H9 (cell line): ENCODE measurements around the gene ATG2A. TPM values are rescaled to one million over a fixed set of nuclear protein-coding genes. Genes with fewer than 3 reads are reported as not detected.
A peak's percentile ranks its signal among the peaks of the same experiment; 100 is the strongest.

Source experiments
- DNase-seq: peaks from one replicate; pipeline ENCODE4 v3.0.0-alpha.2; 2017
- H2AFZ ChIP-seq: one replicate; pipeline ENCODE4 v1.6.1; 2013; ENCODE audit warnings: mild to moderate bottlenecking, low read length, control low read depth, moderate library complexity
- H2AK5ac ChIP-seq: 2 replicates; pipeline ENCODE4 v1.6.1; 2013; ENCODE audit warnings: low read length, control low read depth, mixed read lengths; ENCODE audit not compliant: insufficient read length
- H2BK120ac ChIP-seq: one replicate; pipeline ENCODE4 v1.6.1; 2013; ENCODE audit warnings: low read depth, mild to moderate bottlenecking, low read length, control low read depth, inconsistent platforms; ENCODE audit not compliant: poor library complexity, severe bottlenecking
- H2BK12ac ChIP-seq: 2 replicates; pipeline ENCODE4 v1.6.1; 2013; ENCODE audit warnings: low read length, control low read depth, mixed read lengths, low read depth; ENCODE audit not compliant: insufficient read length
- H2BK15ac ChIP-seq: 2 replicates; pipeline ENCODE4 v1.6.1; 2013; ENCODE audit warnings: low read depth, low read length, control low read depth
- H2BK20ac ChIP-seq: one replicate; pipeline ENCODE4 v1.6.1; 2013; ENCODE audit warnings: low read depth, mild to moderate bottlenecking, low read length, control low read depth, inconsistent platforms; ENCODE audit not compliant: poor library complexity, severe bottlenecking
- H2BK5ac ChIP-seq: 2 replicates; pipeline ENCODE4 v1.6.1; 2013; ENCODE audit warnings: low read length, control low read depth, mixed read lengths; ENCODE audit not compliant: insufficient read length
- H3K14ac ChIP-seq: 2 replicates; pipeline ENCODE4 v1.6.1; 2013; ENCODE audit warnings: low read length, control low read depth; ENCODE audit not compliant: insufficient read depth
- H3K18ac ChIP-seq: 2 replicates; pipeline ENCODE4 v1.6.1; 2013; ENCODE audit warnings: low read depth, mild to moderate bottlenecking, mixed read lengths, low read length, control low read depth; ENCODE audit not compliant: insufficient read length
- H3K23ac ChIP-seq: 2 replicates; pipeline ENCODE4 v1.6.1; 2013; ENCODE audit warnings: low read length, control low read depth, mixed read lengths, low read depth; ENCODE audit not compliant: insufficient read length
- H3K23me2 ChIP-seq: 2 replicates; pipeline ENCODE4 v1.6.1; 2013; ENCODE audit warnings: low read depth, mild to moderate bottlenecking, mixed read lengths, low read length, control low read depth; ENCODE audit not compliant: insufficient read length, poor library complexity, severe bottlenecking
- H3K27ac ChIP-seq: 2 replicates; pipeline ENCODE4 v1.5.1; 2013; ENCODE audit warnings: low read length, control low read depth, mixed read lengths, low read depth; ENCODE audit not compliant: insufficient read length
- H3K27me3 ChIP-seq: 2 replicates; pipeline ENCODE4 v1.6.1; 2013; ENCODE audit warnings: low read length, control low read depth, inconsistent platforms; ENCODE audit not compliant: insufficient read depth
- H3K4ac ChIP-seq: 2 replicates; pipeline ENCODE4 v1.6.1; 2013; ENCODE audit warnings: low read depth, mild to moderate bottlenecking, control low read depth, inconsistent platforms, low read length, moderate library complexity
- H3K4me1 ChIP-seq: 2 replicates; pipeline ENCODE4 v1.6.1; 2013; ENCODE audit warnings: low read length, control low read depth, inconsistent platforms; ENCODE audit not compliant: insufficient read depth
- H3K4me2 ChIP-seq: 2 replicates; pipeline ENCODE4 v1.6.1; 2013; ENCODE audit warnings: low read length, control low read depth, mixed read lengths; ENCODE audit not compliant: insufficient read length, insufficient read depth
- H3K56ac ChIP-seq: 2 replicates; pipeline ENCODE4 v1.6.1; 2013; ENCODE audit warnings: low read depth, mild to moderate bottlenecking, mixed read lengths, low read length, control low read depth; ENCODE audit not compliant: insufficient read length
- H3K79me1 ChIP-seq: 2 replicates; pipeline ENCODE4 v1.6.1; 2013; ENCODE audit warnings: low read depth, mild to moderate bottlenecking, moderate library complexity, low read length, control low read depth, inconsistent platforms; ENCODE audit not compliant: insufficient read depth, poor library complexity, severe bottlenecking
- H3K79me2 ChIP-seq: 2 replicates; pipeline ENCODE4 v1.6.1; 2013; ENCODE audit warnings: low read length, control low read depth, inconsistent platforms; ENCODE audit not compliant: insufficient read depth
- H3K9ac ChIP-seq: 2 replicates; pipeline ENCODE4 v1.6.1; 2013; ENCODE audit warnings: low read length, control low read depth, mixed read lengths; ENCODE audit not compliant: insufficient read length; ENCODE audit errors: extremely low read depth
- H3K9me3 ChIP-seq: one replicate; pipeline ENCODE4 v1.6.1; 2013; ENCODE audit warnings: low read depth, low read length, inconsistent platforms; ENCODE audit not compliant: control insufficient read depth
- H3T11ph ChIP-seq: one replicate; pipeline ENCODE4 v1.6.1; 2013; ENCODE audit warnings: mild to moderate bottlenecking, low read length, control low read depth, inconsistent platforms
- H4K20me1 ChIP-seq: one replicate; pipeline ENCODE4 v1.6.1; 2013; ENCODE audit not compliant: control insufficient read depth, insufficient read length, insufficient read depth
- H4K5ac ChIP-seq: 2 replicates; pipeline ENCODE4 v1.6.1; 2013; ENCODE audit warnings: low read depth, mild to moderate bottlenecking, mixed read lengths, low read length, control low read depth; ENCODE audit not compliant: insufficient read length
- H4K8ac ChIP-seq: replicated peaks from 2 replicates; pipeline ENCODE4 v1.6.1; 2013; ENCODE audit warnings: low read length, control low read depth, mixed read lengths, low read depth; ENCODE audit not compliant: insufficient read length
- H4K91ac ChIP-seq: 2 replicates; pipeline ENCODE4 v1.6.1; 2013; ENCODE audit warnings: low read depth, mild to moderate bottlenecking, moderate library complexity, mixed read lengths, low read length, control low read depth; ENCODE audit not compliant: insufficient read length
- H3K27ac Mint-ChIP-seq, 3 experiments: 2 replicates in 2 of 3; 3 replicates in 1 of 3; pipeline ENCODE4 v1.8.0; 2020 to 2021; ENCODE audit warnings: mixed read lengths in 3 of 3, mild to moderate bottlenecking in 1 of 3, moderate library complexity in 1 of 3
- H3K27me3 Mint-ChIP-seq: 2 replicates; pipeline ENCODE4 v1.8.0; 2021; ENCODE audit warnings: low read depth, mild to moderate bottlenecking, moderate library complexity, mixed read lengths
- H3K36me3 Mint-ChIP-seq, 3 experiments: 2 replicates in 2 of 3; 3 replicates in 1 of 3; pipeline ENCODE4 v1.8.0; 2020 to 2021; ENCODE audit warnings: low read depth in 3 of 3, mixed read lengths in 3 of 3; ENCODE audit not compliant: insufficient read depth in 1 of 3
- H3K4me1 Mint-ChIP-seq, 2 experiments: 2 replicates each; pipeline ENCODE4 v1.8.0; 2020; ENCODE audit warnings: mixed read lengths in 2 of 2
- H3K4me3 Mint-ChIP-seq, 2 experiments: 2 replicates in 1 of 2; 3 replicates in 1 of 2; pipeline ENCODE4 v1.8.0; 2020 to 2021; ENCODE audit warnings: mild to moderate bottlenecking in 2 of 2, mixed read lengths in 2 of 2, moderate library complexity in 1 of 2
- H3K9me3 Mint-ChIP-seq, 2 experiments: 2 replicates in 1 of 2; 3 replicates in 1 of 2; pipeline ENCODE4 v1.8.0; 2020; ENCODE audit warnings: mild to moderate bottlenecking in 2 of 2, mixed read lengths in 2 of 2, moderate library complexity in 1 of 2
- CTCF ChIP-seq: fragments of 200-600 bp; sonication (generic); conservative IDR thresholded peaks from 3 replicates; pipeline ENCODE4 v1.8.0; 2021; ENCODE audit warnings: antibody characterized with exemption, mild to moderate bottlenecking
- WGBS: extraction: QIAGEN DNeasy Blood & Tissue Kit; methylation state at CpG from one replicate; pipeline ENCODE4 v1.1.7; 2013; ENCODE audit warnings: missing lambda C conversion rate, low lambda C conversion rate, mixed read lengths; ENCODE audit not compliant: insufficient read length; ENCODE audit errors: extremely low coverage; 5-methylcytosine and 5-hydroxymethylcytosine counted together
- total RNA-seq: library from RNA; stranded (reverse); gene quantifications from 2 replicates; pipeline ENCODE4 v1.2.1, GENCODE V29; 2021

ATG2A gene
- total RNA-seq, 1 experiment from 2014 or later = 21.3 TPM

- Histone ChIP-seq H2BK15ac (no peak overlapping the region), H4K91ac (no peak overlapping the region), H3K79me1 (no peaks in the 10 kb centered on the region), H3K79me2 (no peaks in the 10 kb centered on the region), H2BK12ac (no peak overlapping the region), H3K23me2 (peaks cover 4% of the 10 kb centered on the region), H3K4me2 (no peak overlapping the region), H3K4ac (no peak overlapping the region), H3K27ac (no peak overlapping the region), H3K14ac (no peak overlapping the region), H2BK120ac (no peak overlapping the region), H3K4me1 (peaks cover 7% of the 10 kb centered on the region; the same call in 1 of the 2 replicates), H4K20me1 (no peaks in the 10 kb centered on the region), H4K8ac (no peak overlapping the region), H2BK20ac (no peak overlapping the region), H3T11ph (no peak overlapping the region), H2BK5ac (no peak overlapping the region), H2AFZ (no peak overlapping the region), H3K56ac (no peak overlapping the region), H2AK5ac (no peak overlapping the region), H3K18ac (no peak overlapping the region), H3K9me3 (no peaks in the 10 kb centered on the region), H3K9ac (no peak overlapping the region), H3K27me3 (no peaks in the 10 kb centered on the region), H3K23ac (no peak overlapping the region), H4K5ac (no peak overlapping the region)
- peaks cover 21 to 51% of the 10 kb centered on the region in 2 experiments for H3K4me1 Mint-ChIP-seq
- peaks cover 9% of the 10 kb centered on the region for H3K27me3 Mint-ChIP-seq
- WGBS = no CpG with 5 or more reads among the region's 27 CpGs
- H3K4me3 Mint-ChIP-seq = 0 out of 5 replicates have a peak overlapping the region, but pooled peaks of 1 of the 2 experiments have one; percentile 42
- peak; percentile 41 for DNase-seq
- peaks cover 0 to 4% (median 0%) of the 10 kb centered on the region in 3 experiments; a peak in 2 of 7 replicates for H3K36me3 Mint-ChIP-seq
- H3K9me3 Mint-ChIP-seq = no peaks in the 10 kb centered on the region
- no peak overlapping the region; a peak in 1 of 7 replicates for H3K27ac Mint-ChIP-seq
- no peak for TF ChIP-seq CTCF
These were observed 17.8 kb upstream of the ATG2A start for GRCh38 chr11:64934682-64935358.
